ENCODE measurements around the gene RFPL4A.

- TF ChIP-seq CTCF (IDR thresholded peaks at IDR 0.05) (no peak), POLR2A (IDR thresholded peaks at IDR 0.05) (no peak)
Observed at GRCh38 chr19:55723491-55723890, 35.4 kb upstream of the RFPL4A start.

All from esophagus squamous epithelium (tissue), 4 donors.